ENCODE results near the gene PRR35. TPM values are rescaled to one million over a fixed set of nuclear protein-coding genes. Genes with fewer than 3 reads are reported as not detected.

The PRR35 gene
- total RNA-seq, 1 donor from 2014 or later, result not detected

DNA sequence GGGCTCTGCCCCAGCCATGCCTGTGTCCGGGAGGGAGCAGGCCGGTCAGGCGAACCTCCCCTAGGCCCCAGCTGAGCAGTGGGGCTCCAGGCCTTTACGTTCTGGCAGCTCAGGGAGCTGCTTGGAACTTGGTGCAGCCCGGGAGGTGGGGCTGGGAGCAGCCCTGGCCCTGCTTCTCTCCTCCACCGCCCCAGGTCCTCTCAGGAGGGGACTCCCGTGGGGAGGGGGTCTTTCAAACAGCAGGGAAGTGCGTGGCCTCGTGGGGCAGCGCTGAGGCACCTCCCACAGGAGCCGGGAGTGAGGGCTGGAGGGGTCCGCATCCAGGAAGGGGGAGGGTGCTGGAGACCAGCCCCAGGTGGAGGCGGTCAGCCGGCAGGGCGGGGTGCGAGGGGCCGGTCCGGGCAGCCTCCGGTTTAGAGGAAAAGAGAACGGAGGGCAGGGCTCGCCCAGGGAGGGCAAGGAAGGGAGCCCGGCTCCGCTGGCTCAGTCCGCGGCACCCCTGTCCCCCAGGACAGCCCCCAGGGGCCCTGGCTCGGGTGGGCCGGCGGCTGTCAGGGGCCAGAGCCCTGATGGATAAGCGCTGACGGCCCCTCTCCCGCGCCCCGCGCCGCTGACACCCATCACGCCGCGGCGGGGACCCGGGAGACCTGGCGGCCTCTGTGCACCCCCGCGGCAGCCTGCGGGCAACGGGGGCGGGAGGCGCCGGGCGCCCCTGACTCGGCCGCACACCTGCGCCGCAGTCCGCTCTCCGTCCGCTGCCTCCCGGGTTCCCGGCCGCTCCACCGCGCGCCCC, 587 bp upstream of the PRR35 start:
- H3K27me3 ChIP-seq (ENCODE audit: control insufficient read depth, insufficient read depth, low read length), result peaks cover 69% of the 10 kb centered on the region
- DNase-seq (ENCODE audit: low read depth), result no peak
- TF ChIP-seq, protein P1, sequence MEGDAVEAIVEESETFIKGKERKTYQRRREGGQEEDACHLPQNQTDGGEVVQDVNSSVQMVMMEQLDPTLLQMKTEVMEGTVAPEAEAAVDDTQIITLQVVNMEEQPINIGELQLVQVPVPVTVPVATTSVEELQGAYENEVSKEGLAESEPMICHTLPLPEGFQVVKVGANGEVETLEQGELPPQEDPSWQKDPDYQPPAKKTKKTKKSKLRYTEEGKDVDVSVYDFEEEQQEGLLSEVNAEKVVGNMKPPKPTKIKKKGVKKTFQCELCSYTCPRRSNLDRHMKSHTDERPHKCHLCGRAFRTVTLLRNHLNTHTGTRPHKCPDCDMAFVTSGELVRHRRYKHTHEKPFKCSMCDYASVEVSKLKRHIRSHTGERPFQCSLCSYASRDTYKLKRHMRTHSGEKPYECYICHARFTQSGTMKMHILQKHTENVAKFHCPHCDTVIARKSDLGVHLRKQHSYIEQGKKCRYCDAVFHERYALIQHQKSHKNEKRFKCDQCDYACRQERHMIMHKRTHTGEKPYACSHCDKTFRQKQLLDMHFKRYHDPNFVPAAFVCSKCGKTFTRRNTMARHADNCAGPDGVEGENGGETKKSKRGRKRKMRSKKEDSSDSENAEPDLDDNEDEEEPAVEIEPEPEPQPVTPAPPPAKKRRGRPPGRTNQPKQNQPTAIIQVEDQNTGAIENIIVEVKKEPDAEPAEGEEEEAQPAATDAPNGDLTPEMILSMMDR (IDR thresholded peaks at IDR 0.05; ENCODE audit: insufficient read depth, low read length, poor library complexity, severe bottlenecking), result no peak
- no peaks in the 10 kb centered on the region for H3K36me3 ChIP-seq (ENCODE audit: control insufficient read depth, insufficient read depth, low read length)
- H3K4me3 ChIP-seq (ENCODE audit: low read depth, low read length), result no peak overlapping the region

DNA sequence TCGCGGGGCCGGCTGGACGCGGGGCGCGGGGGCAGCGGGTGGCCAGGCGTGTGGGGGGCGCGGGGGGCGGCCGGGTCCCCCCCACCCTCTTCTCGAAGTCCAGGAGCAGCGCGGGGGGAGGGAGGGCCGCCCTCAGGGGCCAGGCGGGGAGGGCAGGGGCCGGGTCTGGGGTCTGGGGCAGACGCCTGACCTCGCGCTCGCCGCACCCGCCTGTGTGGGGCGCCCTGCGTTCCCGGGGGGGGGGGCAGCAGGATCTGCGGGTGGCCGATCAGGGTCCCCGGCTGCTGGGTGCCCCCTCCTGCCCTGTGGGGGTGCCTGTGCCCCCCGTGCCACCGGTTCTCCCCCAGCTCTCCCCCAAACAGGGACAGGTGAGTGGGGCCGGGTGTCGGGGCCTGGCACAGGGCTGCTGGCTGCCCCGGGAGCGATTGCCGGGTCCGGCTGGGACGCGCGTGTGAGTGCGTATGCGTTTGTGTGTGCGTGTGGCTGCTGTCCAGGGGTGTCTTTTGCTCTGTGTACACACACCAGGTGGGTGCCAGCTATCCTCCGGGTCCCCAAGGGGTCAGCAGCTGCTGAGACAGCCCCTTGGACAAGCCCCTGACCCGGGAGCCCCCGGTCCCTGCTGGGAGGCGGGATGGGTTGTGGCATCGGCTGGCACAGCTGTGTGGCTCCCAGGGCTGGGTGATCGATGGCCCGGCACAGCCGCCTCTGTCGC, 663 bp downstream of the PRR35 start:
- DNase-seq (ENCODE audit: low read depth), result no peak
- peaks cover 69% of the 10 kb centered on the region for H3K27me3 ChIP-seq (ENCODE audit: control insufficient read depth, insufficient read depth, low read length)
- H3K36me3 ChIP-seq (ENCODE audit: control insufficient read depth, insufficient read depth, low read length), result no peaks in the 10 kb centered on the region
- TF ChIP-seq, protein P1 (IDR thresholded peaks at IDR 0.05; ENCODE audit: insufficient read depth, low read length, poor library complexity, severe bottlenecking), result no peak
- no peak overlapping the region for H3K4me3 ChIP-seq (ENCODE audit: low read depth, low read length)

DNA sequence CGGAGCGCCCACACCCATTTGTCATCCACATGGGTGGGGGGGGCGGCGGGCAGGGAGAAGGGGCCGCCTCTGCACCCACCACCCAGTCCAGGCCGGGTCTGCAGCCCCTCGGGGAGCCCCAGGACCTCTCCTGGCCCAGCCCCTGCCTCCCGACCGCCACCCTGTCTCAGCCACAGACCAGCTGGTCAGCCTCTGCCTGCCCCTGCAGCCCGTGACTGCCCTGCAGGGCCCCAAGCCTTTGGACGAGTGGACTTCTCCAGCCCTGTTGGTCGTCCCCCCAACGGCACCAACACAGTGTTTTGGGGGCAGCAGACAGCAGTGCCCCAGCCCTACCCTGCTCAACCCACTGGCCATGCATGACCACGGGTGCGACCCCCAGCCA, 1.2 kb downstream of the PRR35 start:
- Histone ChIP-seq H3K4me3 (ENCODE audit: low read depth, low read length) (no peak overlapping the region), H3K27me3 (ENCODE audit: control insufficient read depth, insufficient read depth, low read length) (peaks cover 69% of the 10 kb centered on the region), H3K36me3 (ENCODE audit: control insufficient read depth, insufficient read depth, low read length) (no peaks in the 10 kb centered on the region)
- DNase-seq (ENCODE audit: low read depth), result no peak
- TF ChIP-seq, protein P1 (IDR thresholded peaks at IDR 0.05; ENCODE audit: insufficient read depth, low read length, poor library complexity, severe bottlenecking), result no peak

DNA sequence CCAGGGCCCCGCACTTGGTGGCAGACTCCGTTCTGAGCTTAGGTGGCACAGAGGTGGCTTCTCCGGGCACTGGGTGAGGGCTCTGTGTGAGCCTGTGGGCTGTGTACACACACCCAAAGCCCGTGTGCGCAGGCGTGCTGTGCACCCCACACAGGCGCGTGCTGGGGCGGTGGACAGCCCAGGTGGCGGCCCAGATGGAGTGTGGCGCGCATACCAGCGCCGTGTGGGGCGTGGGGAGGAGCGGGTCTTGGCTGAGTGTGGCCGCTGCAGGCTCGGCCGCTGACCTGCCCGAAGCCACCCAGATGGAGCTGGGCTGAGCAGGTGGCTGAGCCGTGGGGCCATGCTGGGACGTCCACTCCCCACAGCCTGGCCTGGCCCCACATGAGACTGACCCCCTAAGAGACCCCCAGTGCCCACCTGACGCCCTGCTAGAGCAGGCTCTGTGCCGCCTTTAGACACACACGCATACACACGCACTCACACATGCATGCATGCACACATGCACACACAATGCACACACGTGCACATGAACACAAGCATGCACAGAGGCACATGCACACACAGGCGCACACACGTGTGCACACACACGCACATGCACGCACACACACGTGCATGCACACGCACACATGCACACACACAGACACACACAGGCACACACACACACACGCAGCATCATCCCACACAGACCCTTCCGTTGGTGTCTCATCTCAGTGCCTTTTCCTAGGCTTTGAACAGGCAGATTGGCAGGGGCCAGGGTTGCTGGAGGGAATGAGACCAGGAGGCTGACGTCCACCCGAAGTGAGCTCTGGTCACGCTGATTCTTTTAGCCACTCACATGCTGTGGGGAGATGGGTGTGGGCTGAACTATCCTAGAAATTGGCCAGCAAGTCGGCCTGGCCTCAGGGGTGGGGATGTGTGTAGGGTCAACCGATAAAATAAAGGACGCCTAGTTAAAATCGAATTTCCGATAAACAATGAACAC, 2.1 kb downstream of the PRR35 start:
- Histone ChIP-seq H3K27me3 (ENCODE audit: control insufficient read depth, insufficient read depth, low read length) (peaks cover 61% of the 10 kb centered on the region), H3K4me3 (ENCODE audit: low read depth, low read length) (no peak overlapping the region), H3K36me3 (ENCODE audit: control insufficient read depth, insufficient read depth, low read length) (no peaks in the 10 kb centered on the region)
- TF ChIP-seq, protein P1 (IDR thresholded peaks at IDR 0.05; ENCODE audit: insufficient read depth, low read length, poor library complexity, severe bottlenecking), result no peak
- DNase-seq (ENCODE audit: low read depth), result no peak

DNA sequence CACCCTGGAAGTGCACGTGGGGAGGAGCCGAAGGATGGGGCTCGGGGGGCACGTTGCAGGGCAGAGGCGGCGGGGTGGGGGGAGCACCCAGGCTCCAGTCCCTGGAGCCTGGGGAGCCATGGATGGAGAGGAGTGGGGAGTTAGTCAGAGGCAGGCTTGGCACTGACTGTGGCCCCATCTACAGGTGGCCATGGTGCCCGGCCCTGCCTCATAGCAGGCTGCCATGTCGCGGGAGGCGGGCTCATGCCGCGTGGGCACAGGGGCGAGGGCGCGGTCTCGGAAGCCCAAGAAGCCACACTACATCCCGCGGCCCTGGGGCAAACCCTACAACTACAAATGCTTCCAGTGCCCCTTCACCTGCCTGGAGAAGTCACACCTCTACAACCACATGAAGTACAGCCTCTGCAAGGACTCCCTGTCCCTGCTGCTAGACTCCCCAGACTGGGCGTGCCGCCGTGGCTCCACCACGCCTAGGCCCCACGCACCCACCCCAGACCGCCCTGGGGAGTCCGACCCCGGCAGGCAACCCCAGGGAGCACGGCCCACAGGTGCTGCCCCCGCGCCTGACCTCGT, 3.0 kb downstream of the PRR35 start:
- Histone ChIP-seq H3K27me3 (ENCODE audit: control insufficient read depth, insufficient read depth, low read length) (peaks cover 52% of the 10 kb centered on the region), H3K36me3 (ENCODE audit: control insufficient read depth, insufficient read depth, low read length) (no peaks in the 10 kb centered on the region), H3K4me3 (ENCODE audit: low read depth, low read length) (no peak overlapping the region)
- TF ChIP-seq, protein P1 (IDR thresholded peaks at IDR 0.05; ENCODE audit: insufficient read depth, low read length, poor library complexity, severe bottlenecking), result no peak
- no peak for DNase-seq (ENCODE audit: low read depth)

Data from kidney epithelial cell (primary cell).